ENCODE measurements around the gene CREBL2.

Gene CREBL2

GRCh38 chr12:12682284-12682683, 70.6 kb downstream of the CREBL2 start:
- DNase-seq, result no peak

- DNase-seq, result no peak
Observed at GRCh38 chr12:12683136-12683697, 71.5 kb downstream of the CREBL2 start.

- DNase-seq, result no peak
Observed at GRCh38 chr12:12683725-12684124, 72.0 kb downstream of the CREBL2 start.

GRCh38 chr12:12684375-12685106, 72.9 kb downstream of the CREBL2 start:
- DNase-seq, result no peak

GRCh38 chr12:12685305-12685704, 73.6 kb downstream of the CREBL2 start:
- no peak for DNase-seq

GRCh38 chr12:12686472-12686871, 74.8 kb downstream of the CREBL2 start:
- DNase-seq, result no peak

- no peak for DNase-seq
Observed at GRCh38 chr12:12686925-12687324, 75.2 kb downstream of the CREBL2 start.

- DNase-seq, result no peak
Observed at GRCh38 chr12:12689647-12690300, 78.1 kb downstream of the CREBL2 start.

- DNase-seq, result no peak
Observed at GRCh38 chr12:12691549-12691948, 79.9 kb downstream of the CREBL2 start.

- no peak for DNase-seq
Observed at GRCh38 chr12:12693111-12693671, 81.5 kb downstream of the CREBL2 start.
